Endothelial cell (in vitro differentiated cells): ENCODE data around the gene MYOG. TPM values are rescaled to one million over a fixed set of nuclear protein-coding genes. Genes with fewer than 3 reads are reported as not detected.
A peak's percentile ranks its signal among the peaks of the same experiment; 100 is the strongest.

Experiments used
- DNase-seq: peaks from one replicate; pipeline ENCODE4 v3.0.0; 2021; ENCODE audit warnings: low spot score
- H3K27ac Mint-ChIP-seq: one replicate; pipeline ENCODE4 v1.8.0; 2021; ENCODE audit warnings: mixed read lengths, inconsistent platforms; ENCODE audit not compliant: unreplicated experiment
- H3K27me3 Mint-ChIP-seq: one replicate; pipeline ENCODE4 v1.8.0; 2021; ENCODE audit warnings: mild to moderate bottlenecking, moderate library complexity, mixed read lengths, inconsistent platforms; ENCODE audit not compliant: unreplicated experiment
- H3K36me3 Mint-ChIP-seq: one replicate; pipeline ENCODE4 v1.8.0; 2021; ENCODE audit warnings: mild to moderate bottlenecking, low read depth, mixed read lengths, inconsistent platforms; ENCODE audit not compliant: unreplicated experiment
- H3K4me1 Mint-ChIP-seq: one replicate; pipeline ENCODE4 v1.8.0; 2021; ENCODE audit warnings: mild to moderate bottlenecking, mixed read lengths, inconsistent platforms; ENCODE audit not compliant: unreplicated experiment
- H3K4me3 Mint-ChIP-seq: one replicate; pipeline ENCODE4 v1.8.0; 2021; ENCODE audit warnings: mild to moderate bottlenecking, mixed read lengths, inconsistent platforms; ENCODE audit not compliant: unreplicated experiment
- H3K9me3 Mint-ChIP-seq: one replicate; pipeline ENCODE4 v1.8.0; 2021; ENCODE audit warnings: mixed read lengths, inconsistent platforms; ENCODE audit not compliant: unreplicated experiment
- total RNA-seq: library from RNA; stranded (reverse); fragmentation: NEBNext Ultra II Directional; extraction: Animal tissue kit (Norgen Biotek cat#: 25700); gene quantifications from one replicate; pipeline ENCODE4 v1.2.1, GENCODE V29; 2021; ENCODE audit not compliant: unreplicated experiment
- TF ChIP-seq, protein P1 (sequence below): fragments of 200-600 bp; sonication (generic); IDR thresholded peaks from one replicate; pipeline ENCODE4 v1.5.0; 2021; ENCODE audit warnings: antibody characterized with exemption; ENCODE audit not compliant: unreplicated experiment

The MYOG gene
- total RNA-seq, 1 donor from 2014 or later: 15.7 TPM

DNA sequence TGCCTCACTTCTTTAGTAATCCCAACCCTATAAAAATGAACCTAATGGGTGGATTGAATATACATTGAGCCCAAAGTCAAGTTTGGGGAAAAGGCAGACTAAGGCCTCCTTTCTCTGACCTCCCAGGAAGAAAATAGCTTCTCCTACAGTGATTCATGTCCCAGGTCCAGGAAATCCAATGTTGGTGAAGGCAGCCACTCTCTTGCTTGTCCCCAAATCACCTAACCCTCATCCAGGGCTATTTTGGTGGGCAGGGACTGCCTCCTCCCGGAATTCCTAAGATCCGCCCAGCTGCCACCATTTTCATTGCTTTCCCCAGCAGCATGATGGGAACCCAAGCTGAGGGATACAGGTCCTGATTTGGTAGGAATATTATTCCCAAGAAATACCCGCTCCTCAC lies 8.4 kb downstream of the MYOG start:
- Mint-ChIP-seq H3K27ac (no peak overlapping the region), H3K4me3 (peak overlapping the region; percentile 11), H3K36me3 (peaks cover 25% of the 10 kb centered on the region), H3K27me3 (peaks cover 5% of the 10 kb centered on the region), H3K4me1 (peaks cover 51% of the 10 kb centered on the region), H3K9me3 (no peaks in the 10 kb centered on the region)
- TF ChIP-seq, protein P1, sequence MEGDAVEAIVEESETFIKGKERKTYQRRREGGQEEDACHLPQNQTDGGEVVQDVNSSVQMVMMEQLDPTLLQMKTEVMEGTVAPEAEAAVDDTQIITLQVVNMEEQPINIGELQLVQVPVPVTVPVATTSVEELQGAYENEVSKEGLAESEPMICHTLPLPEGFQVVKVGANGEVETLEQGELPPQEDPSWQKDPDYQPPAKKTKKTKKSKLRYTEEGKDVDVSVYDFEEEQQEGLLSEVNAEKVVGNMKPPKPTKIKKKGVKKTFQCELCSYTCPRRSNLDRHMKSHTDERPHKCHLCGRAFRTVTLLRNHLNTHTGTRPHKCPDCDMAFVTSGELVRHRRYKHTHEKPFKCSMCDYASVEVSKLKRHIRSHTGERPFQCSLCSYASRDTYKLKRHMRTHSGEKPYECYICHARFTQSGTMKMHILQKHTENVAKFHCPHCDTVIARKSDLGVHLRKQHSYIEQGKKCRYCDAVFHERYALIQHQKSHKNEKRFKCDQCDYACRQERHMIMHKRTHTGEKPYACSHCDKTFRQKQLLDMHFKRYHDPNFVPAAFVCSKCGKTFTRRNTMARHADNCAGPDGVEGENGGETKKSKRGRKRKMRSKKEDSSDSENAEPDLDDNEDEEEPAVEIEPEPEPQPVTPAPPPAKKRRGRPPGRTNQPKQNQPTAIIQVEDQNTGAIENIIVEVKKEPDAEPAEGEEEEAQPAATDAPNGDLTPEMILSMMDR: no peak
- no peak for DNase-seq

DNA sequence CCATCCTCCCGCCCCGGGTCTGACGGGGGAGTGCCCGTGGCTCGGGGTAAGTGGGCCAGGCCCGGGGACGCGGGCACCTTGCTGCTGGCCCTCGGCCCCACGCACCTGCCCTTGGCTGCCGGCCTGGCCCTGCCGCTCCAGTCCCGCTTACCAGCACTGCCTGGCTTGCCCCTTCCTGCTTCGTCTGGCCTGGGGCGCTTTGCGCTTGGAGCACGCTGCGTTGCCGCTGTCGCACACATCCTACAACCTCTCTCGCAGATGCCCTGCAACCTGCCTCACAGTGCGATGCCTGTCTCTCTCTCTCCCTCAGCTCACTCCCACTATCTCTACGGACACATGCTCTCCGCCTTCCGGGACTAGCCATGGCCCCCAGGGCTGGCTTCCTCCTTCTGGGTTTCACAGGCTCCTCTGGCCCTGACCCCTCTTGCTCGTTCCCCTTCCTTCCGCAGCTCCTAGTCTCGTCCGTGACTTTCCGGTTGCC lies 9.7 kb downstream of the MYOG start:
- Mint-ChIP-seq H3K36me3 (peaks cover 32% of the 10 kb centered on the region), H3K4me3 (peak overlapping the region; percentile 93), H3K9me3 (no peaks in the 10 kb centered on the region), H3K4me1 (peaks cover 46% of the 10 kb centered on the region), H3K27ac (peak overlapping the region; percentile 70), H3K27me3 (peaks cover 5% of the 10 kb centered on the region)
- TF ChIP-seq, protein P1: no peak
- peak; percentile 50 for DNase-seq

DNA sequence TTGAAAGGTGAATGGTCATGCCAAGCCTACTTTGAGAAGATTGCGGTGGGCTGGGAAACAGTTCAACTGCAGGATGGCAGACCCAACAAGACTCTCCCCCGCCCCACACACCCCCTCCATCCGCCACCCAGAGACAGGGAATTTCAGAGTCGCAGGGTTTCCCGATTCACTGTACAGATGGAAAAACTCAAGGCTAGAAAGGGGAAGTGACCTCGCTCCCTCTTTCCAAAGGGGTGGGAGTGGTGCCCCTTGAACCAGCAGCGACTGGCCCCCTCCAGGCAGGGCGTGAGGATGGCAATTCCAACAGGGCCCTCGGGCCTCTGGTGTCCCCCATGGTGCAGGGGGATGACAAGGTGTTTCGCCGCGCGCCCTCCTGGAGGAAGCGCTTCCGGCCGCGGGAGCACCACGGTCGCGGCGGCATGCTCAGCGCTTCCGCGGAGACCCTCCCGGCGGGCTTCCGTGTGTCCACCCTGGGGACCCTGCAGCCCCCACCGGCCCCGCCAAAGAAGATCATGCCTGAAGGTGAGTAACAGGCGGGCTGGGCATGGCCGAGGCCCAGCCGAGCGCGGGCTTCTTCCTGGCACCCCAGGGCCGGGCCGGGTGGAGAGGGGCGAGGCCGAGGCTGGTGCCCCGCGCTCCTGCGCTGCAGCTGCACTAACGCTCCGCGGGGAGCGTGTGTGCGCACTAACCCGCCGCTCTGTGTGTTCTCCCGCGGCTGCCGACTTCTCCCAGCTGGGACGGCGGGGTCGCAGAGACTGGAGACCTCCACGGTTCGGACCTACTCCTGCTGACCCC lies 10.4 kb downstream of the MYOG start:
- no peaks in the 10 kb centered on the region for H3K9me3 Mint-ChIP-seq
- H3K4me1 Mint-ChIP-seq: peaks cover 46% of the 10 kb centered on the region
- peak overlapping the region; percentile 88 for H3K4me3 Mint-ChIP-seq
- H3K27me3 Mint-ChIP-seq: peaks cover 6% of the 10 kb centered on the region
- TF ChIP-seq, protein P1: no peak
- peaks cover 32% of the 10 kb centered on the region for H3K36me3 Mint-ChIP-seq
- DNase-seq: no peak
- H3K27ac Mint-ChIP-seq: no peak overlapping the region

DNA sequence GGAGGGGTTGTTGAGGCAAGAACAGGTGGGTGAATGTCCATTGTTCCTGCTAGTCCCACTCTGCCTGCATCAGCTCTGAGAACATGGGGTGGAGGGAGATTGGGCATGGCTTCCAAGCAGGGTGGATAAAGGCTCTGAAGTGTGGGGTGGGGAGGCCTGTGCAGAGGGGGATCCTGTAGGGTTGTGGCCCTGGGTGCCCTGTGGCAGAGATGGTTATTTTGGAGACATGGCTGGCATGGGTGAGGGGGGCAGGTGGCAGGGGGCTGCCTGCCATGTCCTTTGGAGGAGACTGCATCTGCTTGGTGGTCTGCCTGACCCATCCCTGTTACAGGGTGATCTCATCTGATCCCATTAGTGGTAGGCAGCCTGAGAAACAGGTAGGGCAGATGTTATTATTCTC lies 11.2 kb downstream of the MYOG start:
- Mint-ChIP-seq H3K9me3 (no peaks in the 10 kb centered on the region), H3K4me1 (peaks cover 49% of the 10 kb centered on the region), H3K27me3 (peaks cover 6% of the 10 kb centered on the region), H3K36me3 (peaks cover 32% of the 10 kb centered on the region), H3K27ac (no peak overlapping the region), H3K4me3 (peak overlapping the region; percentile 88)
- TF ChIP-seq, protein P1: no peak
- DNase-seq: no peak

DNA sequence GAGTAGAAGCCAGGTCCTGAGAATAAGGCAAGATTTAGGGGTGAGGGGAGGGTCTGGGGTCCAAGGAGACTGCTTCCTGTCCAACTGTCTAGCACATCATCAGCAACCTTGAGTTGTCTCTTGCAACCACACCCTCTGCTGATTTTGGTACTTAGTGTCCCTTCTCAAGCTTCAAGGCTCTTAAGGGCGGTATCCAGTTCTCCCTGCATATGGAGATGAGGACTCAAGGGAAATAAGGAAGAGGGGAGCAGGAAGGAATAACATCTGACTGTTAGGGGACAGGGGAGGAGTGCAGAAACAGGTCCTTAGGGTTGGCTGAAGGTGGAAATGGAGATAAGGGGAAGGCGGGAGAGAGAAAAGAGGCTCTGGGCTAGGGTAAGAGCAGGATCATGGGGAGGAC lies 12.3 kb downstream of the MYOG start:
- H3K27ac Mint-ChIP-seq: no peak overlapping the region
- peaks cover 8% of the 10 kb centered on the region for H3K27me3 Mint-ChIP-seq
- H3K4me1 Mint-ChIP-seq: peaks cover 51% of the 10 kb centered on the region
- no peak for DNase-seq
- peaks cover 32% of the 10 kb centered on the region for H3K36me3 Mint-ChIP-seq
- H3K9me3 Mint-ChIP-seq: no peaks in the 10 kb centered on the region
- TF ChIP-seq, protein P1: no peak
- peak overlapping the region; percentile 83 for H3K4me3 Mint-ChIP-seq
